HL-60 (cell line): Measurements from ENCODE around the gene CHRM5.

Source experiments
- GABPA ChIP-seq: IDR thresholded peaks from 2 replicates; pipeline ENCODE4 v1.6.1; 2012; ENCODE audit warnings: low read depth
- POLR2AphosphoS5 ChIP-seq: IDR thresholded peaks from 2 replicates; pipeline ENCODE4 v1.6.1; 2012; ENCODE audit warnings: low read depth
- TF ChIP-seq, protein P1 (sequence below): IDR thresholded peaks from one replicate; pipeline ENCODE4 v1.5.1; 2011; ENCODE audit warnings: low read length, control low read depth, inconsistent platforms; ENCODE audit not compliant: insufficient read depth

DNA sequence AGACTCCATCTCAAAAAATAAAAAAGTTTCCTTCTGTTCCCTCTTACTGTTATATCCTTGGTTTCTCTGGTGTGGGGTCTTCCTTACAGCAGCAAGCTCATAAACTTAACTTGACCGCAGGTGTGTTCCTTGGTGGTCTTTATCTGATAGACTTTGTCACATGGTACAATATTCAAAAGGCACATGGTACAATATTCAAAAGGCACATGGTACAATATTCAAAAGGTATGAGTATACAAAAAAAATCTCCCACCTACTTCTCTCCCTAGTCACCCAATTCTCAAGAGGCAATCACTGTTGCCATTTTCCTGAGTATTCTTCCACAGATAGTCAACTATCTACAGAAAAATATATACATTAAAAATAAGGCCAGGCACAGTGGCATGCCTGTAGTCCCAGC, 138.1 kb downstream of the CHRM5 start:
- TF ChIP-seq GABPA = no peak
- no peak for TF ChIP-seq POLR2AphosphoS5
- TF ChIP-seq, protein P1, sequence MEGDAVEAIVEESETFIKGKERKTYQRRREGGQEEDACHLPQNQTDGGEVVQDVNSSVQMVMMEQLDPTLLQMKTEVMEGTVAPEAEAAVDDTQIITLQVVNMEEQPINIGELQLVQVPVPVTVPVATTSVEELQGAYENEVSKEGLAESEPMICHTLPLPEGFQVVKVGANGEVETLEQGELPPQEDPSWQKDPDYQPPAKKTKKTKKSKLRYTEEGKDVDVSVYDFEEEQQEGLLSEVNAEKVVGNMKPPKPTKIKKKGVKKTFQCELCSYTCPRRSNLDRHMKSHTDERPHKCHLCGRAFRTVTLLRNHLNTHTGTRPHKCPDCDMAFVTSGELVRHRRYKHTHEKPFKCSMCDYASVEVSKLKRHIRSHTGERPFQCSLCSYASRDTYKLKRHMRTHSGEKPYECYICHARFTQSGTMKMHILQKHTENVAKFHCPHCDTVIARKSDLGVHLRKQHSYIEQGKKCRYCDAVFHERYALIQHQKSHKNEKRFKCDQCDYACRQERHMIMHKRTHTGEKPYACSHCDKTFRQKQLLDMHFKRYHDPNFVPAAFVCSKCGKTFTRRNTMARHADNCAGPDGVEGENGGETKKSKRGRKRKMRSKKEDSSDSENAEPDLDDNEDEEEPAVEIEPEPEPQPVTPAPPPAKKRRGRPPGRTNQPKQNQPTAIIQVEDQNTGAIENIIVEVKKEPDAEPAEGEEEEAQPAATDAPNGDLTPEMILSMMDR = no peak
